Lower lobe of right lung (tissue), 2 donors: ENCODE data around the gene IGSF5. TPM values are rescaled to one million over a fixed set of nuclear protein-coding genes. Genes with fewer than 3 reads are reported as not detected.

Source experiments
- ATAC-seq, 2 donors: fragments of 200-7000 bp; cut with Tn5 transposase; one replicate each; pipeline ENCODE4 v1.9.1; 2020 to 2022; ENCODE audit warnings: mild to moderate bottlenecking in 2 of 2, moderate library complexity in 2 of 2
- DNase-seq: peaks from one replicate; pipeline ENCODE4 v3.0.0-alpha.2; 2020
- H3K27ac ChIP-seq: fragments of 200-600 bp; one replicate; pipeline ENCODE4 v1.8.0; 2022
- H3K27me3 ChIP-seq: fragments of 200-600 bp; one replicate; pipeline ENCODE4 v1.8.0; 2022; ENCODE audit warnings: low read depth
- H3K36me3 ChIP-seq: fragments of 200-600 bp; one replicate; pipeline ENCODE4 v1.8.0; 2022; ENCODE audit warnings: mild to moderate bottlenecking
- H3K4me1 ChIP-seq: fragments of 200-600 bp; one replicate; pipeline ENCODE4 v1.8.0; 2022
- H3K4me3 ChIP-seq: fragments of 200-600 bp; one replicate; pipeline ENCODE4 v1.8.0; 2022; ENCODE audit warnings: mild to moderate bottlenecking
- H3K9me3 ChIP-seq: fragments of 200-600 bp; one replicate; pipeline ENCODE4 v1.8.0; 2022
- CTCF ChIP-seq: fragments of 200-600 bp; IDR thresholded peaks from one replicate; pipeline ENCODE4 v1.8.0; 2022; ENCODE audit warnings: antibody characterized with exemption, mild to moderate bottlenecking
- intact Hi-C: fragments of 100-400 bp; cut with DNase I; formaldehyde crosslinking; loops from one replicate; pipeline ENCODE4 v1.11.0; 2022
- total RNA-seq: library from RNA; stranded (reverse); fragmentation: NEBNext Ultra II Directional; extraction: Animal tissue kit (Norgen Biotek cat#: 25700); gene quantifications from one replicate; pipeline ENCODE4 v1.2.1, GENCODE V29; 2021
- donor health status: DM: no; HTN: yes; CAD: no; lungs with severe emphysema.

Gene IGSF5
- total RNA-seq, 1 donor from 2014 or later, result not detected

- H3K9me3 ChIP-seq, result no peaks in the 10 kb centered on the region
- no peak for TF ChIP-seq CTCF
- H3K36me3 ChIP-seq, result no peaks in the 10 kb centered on the region
- no peaks in the 10 kb centered on the region for H3K4me1 ChIP-seq
- ATAC-seq (no peak), DNase-seq (no peak)
- H3K4me3 ChIP-seq, result no peak overlapping the region
- H3K27ac ChIP-seq, result no peak overlapping the region
- H3K27me3 ChIP-seq, result no peaks in the 10 kb centered on the region
- intact Hi-C loops, result loop anchor here (5.0 kb wide), 1 partner anchor 197 kb away; no protein-coding TSS in a partner anchor
These were observed 30.7 kb upstream of the IGSF5 start for GRCh38 chr21:39714331-39714730.

- peak; percentile 68 for TF ChIP-seq CTCF
- Histone ChIP-seq H3K4me3 (no peak overlapping the region), H3K27me3 (no peaks in the 10 kb centered on the region), H3K9me3 (no peaks in the 10 kb centered on the region), H3K36me3 (no peaks in the 10 kb centered on the region), H3K4me1 (no peaks in the 10 kb centered on the region), H3K27ac (no peak overlapping the region)
- ATAC-seq, result peak; percentile 43 to 56
- intact Hi-C loops, result no loop called here
- DNase-seq, result no peak
These were observed 29.1 kb upstream of the IGSF5 start for GRCh38 chr21:39715804-39716397.

GRCh38 chr21:39720126-39720778 lies 24.7 kb upstream of the IGSF5 start:
- Histone ChIP-seq H3K4me3 (no peak overlapping the region), H3K4me1 (no peaks in the 10 kb centered on the region), H3K36me3 (no peaks in the 10 kb centered on the region), H3K27me3 (no peaks in the 10 kb centered on the region), H3K27ac (no peak overlapping the region), H3K9me3 (no peaks in the 10 kb centered on the region)
- TF ChIP-seq CTCF, result no peak
- DNase-seq (no peak), ATAC-seq (no peak)
- intact Hi-C loops, result no loop called here

- no peak for TF ChIP-seq CTCF
- H3K9me3 ChIP-seq, result no peaks in the 10 kb centered on the region
- intact Hi-C loops, result no loop called here
- ATAC-seq (no peak), DNase-seq (no peak)
- no peaks in the 10 kb centered on the region for H3K36me3 ChIP-seq
- H3K27ac ChIP-seq, result no peak overlapping the region
- no peak overlapping the region for H3K4me3 ChIP-seq
- H3K27me3 ChIP-seq, result no peaks in the 10 kb centered on the region
- H3K4me1 ChIP-seq, result no peaks in the 10 kb centered on the region
These were observed 23.1 kb upstream of the IGSF5 start for GRCh38 chr21:39721885-39722284.

- no peaks in the 10 kb centered on the region for H3K9me3 ChIP-seq
- no peak overlapping the region for H3K27ac ChIP-seq
- DNase-seq, result no peak
- intact Hi-C loops, result no loop called here
- no peak overlapping the region for H3K4me3 ChIP-seq
- ATAC-seq, result no peak
- no peaks in the 10 kb centered on the region for H3K27me3 ChIP-seq
- H3K4me1 ChIP-seq, result no peaks in the 10 kb centered on the region
- H3K36me3 ChIP-seq, result no peaks in the 10 kb centered on the region
- no peak for TF ChIP-seq CTCF
These were observed 20.0 kb upstream of the IGSF5 start for GRCh38 chr21:39724944-39725343.
